Lung (tissue), 12 donors: ENCODE measurements around the gene MAGI2. TPM values are rescaled to one million over a fixed set of nuclear protein-coding genes. Genes with fewer than 3 reads are reported as not detected.

Source experiments
- ATAC-seq: fragments of 200-7000 bp; cut with Tn5 transposase; one replicate; pipeline ENCODE4 v1.9.1; 2020; ENCODE audit warnings: moderate number of reproducible peaks; ENCODE audit not compliant: insufficient read depth, low FRiP score
- DNase-seq, 3 donors: peaks; one replicate each; pipeline ENCODE4 v3.0.0-alpha.2; 2013 to 2017
- H3K27ac ChIP-seq, 2 donors: one replicate each; pipeline ENCODE4 v1.5.1; 2013; ENCODE audit warnings: mild to moderate bottlenecking in 2 of 2, moderate library complexity in 2 of 2, control low read depth in 1 of 2, inconsistent platforms in 1 of 2, low read depth in 1 of 2, low read length in 1 of 2
- H3K27me3 ChIP-seq, 3 donors: one replicate each; pipeline ENCODE4 v1.5.1; 2013; ENCODE audit warnings: low read length in 2 of 3; ENCODE audit not compliant: control insufficient read depth in 3 of 3, insufficient read depth in 3 of 3
- H3K36me3 ChIP-seq, 4 donors: one replicate each; pipeline ENCODE4 v1.5.1; 2013; ENCODE audit warnings: low read length in 4 of 4, mild to moderate bottlenecking in 1 of 4, moderate library complexity in 1 of 4; ENCODE audit not compliant: control insufficient read depth in 4 of 4, insufficient read depth in 4 of 4
- H3K4me1 ChIP-seq, 5 donors: one replicate each; pipeline ENCODE4 v1.5.1; 2013; ENCODE audit warnings: low read length in 5 of 5, mild to moderate bottlenecking in 2 of 5, moderate library complexity in 1 of 5; ENCODE audit not compliant: control insufficient read depth in 5 of 5, insufficient read depth in 5 of 5
- H3K4me3 ChIP-seq: one replicate; pipeline ENCODE4 v1.5.1; 2013; ENCODE audit warnings: mild to moderate bottlenecking, control low read depth, moderate library complexity
- H3K9ac ChIP-seq, 2 donors: one replicate each; pipeline ENCODE4 v1.5.1; 2013; ENCODE audit warnings: low read length in 2 of 2, control low read depth in 1 of 2; ENCODE audit not compliant: insufficient read depth in 1 of 2
- H3K9me3 ChIP-seq, 4 donors: one replicate each; pipeline ENCODE4 v1.5.1; 2013; ENCODE audit warnings: low read length in 3 of 4, mild to moderate bottlenecking in 1 of 4, moderate library complexity in 1 of 4; ENCODE audit not compliant: control insufficient read depth in 4 of 4, insufficient read depth in 3 of 4
- WGBS, 2 donors: extraction: QIAGEN DNeasy Blood & Tissue Kit; methylation state at CpG; one replicate each; pipeline ENCODE4 v1.1.7; 2013; 5-methylcytosine and 5-hydroxymethylcytosine counted together
- polyA plus RNA-seq, 2 donors: library from polyadenylated mRNA; stranded (reverse); fragments of 200-250 nt; gene quantifications; one replicate each; pipeline ENCODE4 v1.2.1, GENCODE V29; 2013
- total RNA-seq, 2 donors: library from RNA; depleted of rRNA in 1 of 2; stranded (reverse); fragments of >200 nt in 1 of 2; gene quantifications; one replicate each; pipeline ENCODE4 v1.2.1, GENCODE V29; 2014 to 2021
- TF ChIP-seq, protein P1 (sequence below): IDR thresholded peaks from 2 replicates; pipeline ENCODE4 v1.5.1; 2012; ENCODE audit warnings: mild to moderate bottlenecking; ENCODE audit errors: control extremely low read depth, extremely low read depth
- donor health status: control.
- donor health status: control.
- donor health status: Bipolar disorder and iron deficiency.
- donor health status: healthy.
- donor health status: DM: yes; HTN: yes; CAD: no.

Gene MAGI2
- total and polyA plus RNA-seq, 4 donors: 0.94 to 18.0 (median 5.3) TPM

DNA sequence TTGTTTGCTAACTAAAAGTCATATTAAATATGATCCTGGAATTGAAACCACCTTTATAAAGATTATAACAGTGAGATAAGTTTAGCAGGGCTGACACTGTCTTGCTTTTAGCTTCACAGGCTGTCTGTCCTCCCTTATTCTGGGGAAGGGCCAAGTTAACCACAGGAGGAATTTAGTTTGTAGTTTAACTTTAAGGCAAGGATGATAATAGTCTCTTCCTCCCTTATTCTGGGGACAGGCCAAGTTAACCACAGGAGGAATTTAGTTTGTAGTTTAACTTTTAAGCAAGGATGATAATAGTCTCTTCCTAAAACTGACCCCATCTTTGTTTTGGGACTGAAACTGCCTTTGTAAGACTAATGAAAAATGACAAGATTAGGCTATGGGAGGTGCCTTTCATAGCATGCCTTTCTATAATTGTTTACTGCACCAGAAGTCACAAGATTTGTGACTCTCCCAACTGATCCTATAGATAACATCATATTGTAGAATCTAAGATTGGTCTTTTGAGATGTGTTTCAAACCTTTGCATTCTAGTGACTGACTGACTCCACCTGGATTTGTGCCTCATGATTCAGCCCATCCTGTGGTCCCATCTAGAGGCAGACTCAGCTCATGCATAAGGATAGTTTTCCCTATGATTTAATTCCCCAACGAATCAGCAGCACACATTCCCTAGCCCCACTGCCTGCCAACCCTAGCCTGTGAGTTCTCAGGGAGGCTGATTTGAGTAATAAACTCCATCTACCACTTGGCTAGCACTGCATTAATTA is 212.0 kb downstream of the MAGI2 start:
- no peak overlapping the region for H3K4me3 ChIP-seq
- H3K27ac ChIP-seq: no peak overlapping the region
- TF ChIP-seq, protein P1, sequence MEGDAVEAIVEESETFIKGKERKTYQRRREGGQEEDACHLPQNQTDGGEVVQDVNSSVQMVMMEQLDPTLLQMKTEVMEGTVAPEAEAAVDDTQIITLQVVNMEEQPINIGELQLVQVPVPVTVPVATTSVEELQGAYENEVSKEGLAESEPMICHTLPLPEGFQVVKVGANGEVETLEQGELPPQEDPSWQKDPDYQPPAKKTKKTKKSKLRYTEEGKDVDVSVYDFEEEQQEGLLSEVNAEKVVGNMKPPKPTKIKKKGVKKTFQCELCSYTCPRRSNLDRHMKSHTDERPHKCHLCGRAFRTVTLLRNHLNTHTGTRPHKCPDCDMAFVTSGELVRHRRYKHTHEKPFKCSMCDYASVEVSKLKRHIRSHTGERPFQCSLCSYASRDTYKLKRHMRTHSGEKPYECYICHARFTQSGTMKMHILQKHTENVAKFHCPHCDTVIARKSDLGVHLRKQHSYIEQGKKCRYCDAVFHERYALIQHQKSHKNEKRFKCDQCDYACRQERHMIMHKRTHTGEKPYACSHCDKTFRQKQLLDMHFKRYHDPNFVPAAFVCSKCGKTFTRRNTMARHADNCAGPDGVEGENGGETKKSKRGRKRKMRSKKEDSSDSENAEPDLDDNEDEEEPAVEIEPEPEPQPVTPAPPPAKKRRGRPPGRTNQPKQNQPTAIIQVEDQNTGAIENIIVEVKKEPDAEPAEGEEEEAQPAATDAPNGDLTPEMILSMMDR: no peak
- DNase-seq (no peak), ATAC-seq (no peak)
- no peaks in the 10 kb centered on the region for H3K36me3 ChIP-seq
- 84 to 85% methylated on average over 1 of the region's 1 CpG for WGBS, 2 donors
- H3K27me3 ChIP-seq: no peaks in the 10 kb centered on the region
- H3K9me3 ChIP-seq: peaks cover 0 to 2% (median 0%) of the 10 kb centered on the region in 4 donors
- H3K4me1 ChIP-seq: no peaks in the 10 kb centered on the region
- no peak overlapping the region for H3K9ac ChIP-seq

GRCh38 chr7:79240413-79240812 is 213.1 kb downstream of the MAGI2 start:
- Histone ChIP-seq H3K36me3 (no peaks in the 10 kb centered on the region), H3K4me3 (no peak overlapping the region), H3K27me3 (no peaks in the 10 kb centered on the region), H3K27ac (no peak overlapping the region), H3K9ac (no peak overlapping the region), H3K9me3 (peaks cover 0 to 2% (median 0%) of the 10 kb centered on the region in 4 donors), H3K4me1 (peaks cover 0 to 3% (median 0%) of the 10 kb centered on the region in 5 donors)
- ATAC-seq (no peak), DNase-seq (no peak)
- WGBS, 2 donors: 71 to 93% methylated on average over 2 of the region's 2 CpGs
- TF ChIP-seq, protein P1: no peak

- TF ChIP-seq, protein P1: no peak
- H3K4me1 ChIP-seq: peaks cover 0 to 3% (median 0%) of the 10 kb centered on the region in 5 donors
- no peak for ATAC-seq
Measured at GRCh38 chr7:79236352-79237028, 217.0 kb downstream of the MAGI2 start.

More at GRCh38 chr7:79236352-79237028, 217.0 kb downstream of the MAGI2 start:
- no peaks in the 10 kb centered on the region for H3K36me3 ChIP-seq
- DNase-seq: no peak
- no peaks in the 10 kb centered on the region for H3K9me3 ChIP-seq
- 63 to 78% methylated on average over 4 of the region's 4 CpGs for WGBS, 2 donors
- H3K27me3 ChIP-seq: no peaks in the 10 kb centered on the region
- no peak overlapping the region for H3K27ac ChIP-seq
- no peak overlapping the region for H3K9ac ChIP-seq
- no peak overlapping the region for H3K4me3 ChIP-seq
